ENCODE results near the gene LRRC8C. TPM values are rescaled to one million over a fixed set of nuclear protein-coding genes. Genes with fewer than 3 reads are reported as not detected.

Gene LRRC8C
- total RNA-seq, 6 donors from 2014 or later = 5.2 to 12.5 (median 11.6) TPM

DNA sequence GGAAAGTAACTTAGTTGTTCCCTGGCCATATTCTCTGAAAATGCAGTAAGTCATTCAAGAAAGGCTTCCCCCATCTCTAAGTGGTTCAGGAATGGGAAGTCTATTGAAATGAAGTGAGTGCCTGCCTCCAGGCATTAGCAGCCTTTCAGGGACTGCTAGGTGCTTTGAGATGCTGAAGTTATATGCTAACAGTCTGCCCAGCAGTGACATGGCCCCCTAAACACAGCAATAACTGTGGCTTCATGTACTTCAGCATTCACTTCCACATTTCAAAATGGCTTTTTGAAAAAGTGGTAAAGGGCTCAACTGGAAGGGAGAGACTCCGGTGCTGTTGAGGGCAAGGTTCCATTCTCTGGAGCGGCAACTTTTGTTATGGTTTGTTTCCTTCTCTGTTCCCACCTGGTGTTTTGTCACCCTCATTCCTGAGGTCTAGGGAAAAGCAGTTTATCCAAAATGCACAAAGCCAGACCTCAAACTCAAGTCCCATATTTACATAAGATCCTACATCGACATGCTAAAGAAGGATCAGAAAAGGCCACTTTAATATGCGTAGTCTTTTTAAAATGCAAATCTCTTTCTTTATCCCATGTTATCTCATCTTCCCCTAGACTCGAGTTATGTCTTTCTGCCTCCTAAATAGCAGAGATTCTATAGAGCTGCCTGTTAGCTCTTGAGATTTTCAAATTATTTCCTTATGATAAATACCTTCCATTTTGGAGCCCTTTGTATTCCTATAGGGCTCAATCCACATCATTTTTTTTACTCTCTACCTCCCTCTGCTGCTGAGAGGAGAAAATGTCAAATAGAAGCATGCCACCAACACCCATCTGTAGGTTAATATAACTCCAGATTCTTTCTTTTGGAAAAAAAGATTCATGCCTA, 34.2 kb upstream of the LRRC8C start:
- Histone ChIP-seq H3K27ac (no peak overlapping the region), H3K4me3 (no peak overlapping the region), H3K27me3 (no peaks in the 10 kb centered on the region), H3K9me3 (no peaks in the 10 kb centered on the region), H3K36me3 (no peaks in the 10 kb centered on the region), H3K4me1 (no peaks in the 10 kb centered on the region)
- WGBS, 2 donors = 72 to 75% methylated on average over 5 of the region's 5 CpGs
- ATAC-seq (ENCODE audit: low FRiP score in 2 of 2) (peak in 1 of 2 donors; percentile 76), DNase-seq (no peak)
- no peak for TF ChIP-seq EP300 (IDR thresholded peaks at IDR 0.05)
- TF ChIP-seq, protein P1, sequence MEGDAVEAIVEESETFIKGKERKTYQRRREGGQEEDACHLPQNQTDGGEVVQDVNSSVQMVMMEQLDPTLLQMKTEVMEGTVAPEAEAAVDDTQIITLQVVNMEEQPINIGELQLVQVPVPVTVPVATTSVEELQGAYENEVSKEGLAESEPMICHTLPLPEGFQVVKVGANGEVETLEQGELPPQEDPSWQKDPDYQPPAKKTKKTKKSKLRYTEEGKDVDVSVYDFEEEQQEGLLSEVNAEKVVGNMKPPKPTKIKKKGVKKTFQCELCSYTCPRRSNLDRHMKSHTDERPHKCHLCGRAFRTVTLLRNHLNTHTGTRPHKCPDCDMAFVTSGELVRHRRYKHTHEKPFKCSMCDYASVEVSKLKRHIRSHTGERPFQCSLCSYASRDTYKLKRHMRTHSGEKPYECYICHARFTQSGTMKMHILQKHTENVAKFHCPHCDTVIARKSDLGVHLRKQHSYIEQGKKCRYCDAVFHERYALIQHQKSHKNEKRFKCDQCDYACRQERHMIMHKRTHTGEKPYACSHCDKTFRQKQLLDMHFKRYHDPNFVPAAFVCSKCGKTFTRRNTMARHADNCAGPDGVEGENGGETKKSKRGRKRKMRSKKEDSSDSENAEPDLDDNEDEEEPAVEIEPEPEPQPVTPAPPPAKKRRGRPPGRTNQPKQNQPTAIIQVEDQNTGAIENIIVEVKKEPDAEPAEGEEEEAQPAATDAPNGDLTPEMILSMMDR (IDR thresholded peaks at IDR 0.05) = peak; percentile 39 to 75 (median 66)

DNA sequence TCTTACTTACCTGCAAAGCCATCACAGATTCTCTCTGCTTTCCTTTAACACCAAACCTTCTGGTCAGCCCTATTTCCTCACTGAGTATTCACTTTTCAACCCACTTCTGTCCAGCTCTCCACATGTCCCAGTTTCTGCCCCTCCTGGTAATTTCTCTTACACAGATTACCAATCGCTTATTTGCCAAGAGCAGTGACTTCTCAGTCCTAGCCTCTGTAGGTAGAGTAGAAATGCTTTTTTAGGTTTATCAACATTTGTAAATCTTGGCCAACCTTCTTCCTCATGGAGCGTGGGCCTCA, 33.6 kb upstream of the LRRC8C start:
- H3K36me3 ChIP-seq = no peaks in the 10 kb centered on the region
- H3K27me3 ChIP-seq = no peaks in the 10 kb centered on the region
- DNase-seq = no peak
- H3K27ac ChIP-seq = no peak overlapping the region
- TF ChIP-seq POLR2AphosphoS5 (IDR thresholded peaks at IDR 0.05) (no peak), POLR2A (IDR thresholded peaks at IDR 0.05) (no peak)
- TF ChIP-seq, protein P1 (IDR thresholded peaks at IDR 0.05) = peak in 1 of 6 experiments; percentile 18
- no peak for ATAC-seq (ENCODE audit: low FRiP score in 2 of 2)
- WGBS, 2 donors = 90 to 91% methylated on average over 2 of the region's 2 CpGs
- H3K4me3 ChIP-seq = no peak overlapping the region
- no peaks in the 10 kb centered on the region for H3K9me3 ChIP-seq
- no peaks in the 10 kb centered on the region for H3K4me1 ChIP-seq

DNA sequence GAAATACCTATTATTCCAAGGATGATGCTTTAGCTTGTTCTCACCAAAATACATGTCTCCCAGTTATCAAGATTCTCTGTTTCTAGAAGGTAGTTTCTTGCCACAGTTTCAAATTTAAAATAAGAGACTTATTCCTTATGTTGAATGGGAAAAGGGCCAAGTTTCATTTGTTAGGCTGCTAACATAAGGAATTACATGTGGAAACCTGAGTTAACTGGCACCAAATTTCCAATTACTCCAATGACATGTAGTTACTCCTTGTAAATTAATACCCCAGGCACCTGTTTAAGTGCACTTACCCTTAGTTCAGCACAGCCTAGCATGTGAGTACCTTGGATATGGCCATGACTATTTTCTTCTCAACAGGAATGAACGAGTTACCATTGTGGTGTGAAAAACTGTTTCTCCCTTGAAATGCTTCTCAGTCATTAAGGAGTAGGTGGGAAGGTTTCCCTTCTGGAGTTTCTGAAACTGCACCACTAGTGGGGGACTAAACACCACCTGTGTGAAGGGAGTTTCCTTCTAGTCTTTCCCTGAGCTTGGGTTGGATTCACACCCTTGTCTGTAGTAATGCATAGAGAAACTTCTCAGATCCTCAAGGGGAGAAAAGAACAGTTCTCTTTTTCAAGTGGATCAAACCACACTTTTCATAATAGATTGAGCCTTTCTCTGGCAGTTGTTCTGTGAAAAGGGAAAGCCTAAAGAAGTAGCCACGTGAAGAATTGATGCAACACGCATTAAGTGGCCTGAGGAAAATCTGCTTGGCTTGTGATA, 32.3 kb upstream of the LRRC8C start:
- no peak overlapping the region for H3K27ac ChIP-seq
- H3K27me3 ChIP-seq = no peaks in the 10 kb centered on the region
- TF ChIP-seq, protein P1 (IDR thresholded peaks at IDR 0.05) = no peak
- TF ChIP-seq POLR2A (IDR thresholded peaks at IDR 0.05) (no peak), EP300 (IDR thresholded peaks at IDR 0.05) (no peak), POLR2AphosphoS5 (IDR thresholded peaks at IDR 0.05) (no peak)
- peaks cover 0 to 4% (median 3%) of the 10 kb centered on the region in 4 donors for H3K4me1 ChIP-seq
- H3K9me3 ChIP-seq = no peaks in the 10 kb centered on the region
- DNase-seq = no peak
- H3K36me3 ChIP-seq = no peaks in the 10 kb centered on the region
- WGBS, 2 donors = 73 to 85% methylated on average over 3 of the region's 3 CpGs
- no peak overlapping the region for H3K4me3 ChIP-seq
- no peak for ATAC-seq (ENCODE audit: low FRiP score in 2 of 2)

DNA sequence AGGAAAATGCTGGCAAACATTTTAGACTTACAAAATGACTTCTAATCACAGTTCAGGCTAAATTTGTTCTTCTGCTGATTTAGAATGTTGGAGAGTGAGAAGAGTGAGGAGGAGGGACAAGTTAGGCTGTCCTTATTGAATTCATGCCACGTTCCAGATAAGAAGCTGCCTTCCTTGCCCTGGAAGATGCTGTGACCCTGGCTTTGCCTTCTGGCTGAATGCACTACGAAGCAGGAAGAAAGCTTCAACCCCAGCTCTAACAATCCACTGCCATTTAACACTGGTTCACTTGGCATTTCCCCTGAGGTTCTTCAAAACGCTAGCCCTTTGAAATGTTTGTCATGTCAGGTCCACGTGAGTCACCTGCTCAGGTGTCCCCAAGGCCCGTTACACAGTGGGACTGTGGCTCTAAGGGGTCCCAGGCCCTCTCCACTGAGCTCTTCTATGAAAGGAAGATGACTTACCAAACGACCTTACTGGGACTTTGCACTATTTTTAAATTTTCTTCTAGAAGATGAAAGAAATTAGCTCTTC, 30.0 kb upstream of the LRRC8C start:
- 55 to 74% methylated on average over 6 of the region's 6 CpGs for WGBS, 2 donors

More for the DNA sequence above, 30.0 kb upstream of the LRRC8C start:
- H3K4me1 ChIP-seq = peaks cover 0 to 15% (median 7%) of the 10 kb centered on the region in 4 donors
- H3K27ac ChIP-seq = no peak overlapping the region
- H3K4me3 ChIP-seq = no peak overlapping the region
- DNase-seq (no peak), ATAC-seq (ENCODE audit: low FRiP score in 2 of 2) (no peak)
- H3K36me3 ChIP-seq = no peaks in the 10 kb centered on the region
- H3K27me3 ChIP-seq = no peaks in the 10 kb centered on the region
- TF ChIP-seq POLR2AphosphoS5 (IDR thresholded peaks at IDR 0.05) = no peak
- no peak for TF ChIP-seq POLR2A (IDR thresholded peaks at IDR 0.05)
- TF ChIP-seq, protein P1 (IDR thresholded peaks at IDR 0.05) = no peak
- TF ChIP-seq EP300 (IDR thresholded peaks at IDR 0.05) = no peak
- no peaks in the 10 kb centered on the region for H3K9me3 ChIP-seq

All from upper lobe of left lung (tissue), 6 donors.